Adrenal gland (tissue), 12 donors: ENCODE data around the gene NHEJ1. TPM values are rescaled to one million over a fixed set of nuclear protein-coding genes. Genes with fewer than 3 reads are reported as not detected.

ENCODE experiments used
- DNase-seq, 7 donors: peaks; one replicate each; pipeline ENCODE4 v3.0.0-alpha.2; 2019 to 2020
- H3K27ac ChIP-seq, 5 donors: fragments of 200-600 bp; sonication (generic) in 4 of 5; 1 replicate in 3 of 5; 2 replicates in 2 of 5; pipeline versions ENCODE4 v1.5.1 to v1.8.0; 2016 to 2020; ENCODE audit warnings: mild to moderate bottlenecking in 1 of 5
- H3K27me3 ChIP-seq: fragments of 200-600 bp; 2 replicates; pipeline ENCODE4 v1.8.0; 2021
- H3K36me3 ChIP-seq, 2 donors: fragments of 200-600 bp; replicated peaks in 1 of 2; 1 replicate in 1 of 2; 2 replicates in 1 of 2; pipeline versions ENCODE4 v1.5.1 to v1.8.0; 2018 to 2022
- H3K4me1 ChIP-seq, 2 donors: fragments of 200-600 bp; replicated peaks in 1 of 2; 1 replicate in 1 of 2; 2 replicates in 1 of 2; pipeline versions ENCODE4 v1.5.1 to v1.8.0; 2018 to 2021
- H3K4me3 ChIP-seq, 4 donors: fragments of 200-600 bp; sonication (generic) in 3 of 4; one replicate each; pipeline ENCODE4 v1.5.1; 2016 to 2018
- H3K9me3 ChIP-seq, 3 donors: fragments of 200-600 bp; sonication (generic) in 1 of 3; replicated peaks in 1 of 3; 1 replicate in 2 of 3; 2 replicates in 1 of 3; pipeline versions ENCODE4 v1.5.1 to v1.8.0; 2016 to 2021
- CTCF ChIP-seq, 6 experiments: fragments of 450-650 bp in 4 of 6; fragments of 200-600 bp in 2 of 6; sonication (generic) in 1 of 6; IDR thresholded peaks; 1 replicate in 5 of 6; 2 replicates in 1 of 6; pipeline versions ENCODE4 v1.5.1 to v1.8.0; 2016 to 2021; ENCODE audit warnings: antibody characterized with exemption in 6 of 6, mild to moderate bottlenecking in 2 of 6, moderate library complexity in 1 of 6
- POLR2A ChIP-seq, 2 donors: fragments of 450-650 bp; IDR thresholded peaks; one replicate each; pipeline ENCODE4 v1.6.1; 2017; ENCODE audit warnings: antibody characterized with exemption in 2 of 2, mild to moderate bottlenecking in 2 of 2, moderate library complexity in 1 of 2
- WGBS, 4 donors: extraction: QIAGEN DNeasy Blood & Tissue Kit in 2 of 4; methylation state at CpG; one replicate each; pipeline versions ENCODE4 v1.1.5 to v1.1.7; 2013 to 2017; 5-methylcytosine and 5-hydroxymethylcytosine counted together
- intact Hi-C, 2 donors: fragments of 100-400 bp; cut with DNase I; formaldehyde crosslinking; loops; one replicate each; pipeline versions ENCODE4 v1.14.1 to v1.15.0; 2022 to 2023
- polyA plus RNA-seq, 3 donors: library from polyadenylated mRNA; stranded (reverse); fragments of 200-250 nt in 2 of 3; fragments of 350-450 nt in 1 of 3; fragmentation: Illumina TruSeq in 1 of 3; extraction: RNeasy Lipid Tissue Mini Kit (QIAGEN cat#74804) in 1 of 3; gene quantifications; one replicate each; pipeline ENCODE4 v1.2.3, GENCODE V29; 2013 to 2014
- total RNA-seq, 9 donors: library from RNA; depleted of rRNA in 4 of 9; stranded (reverse); fragments of >200 nt in 4 of 9; fragments of 120-200 nt in 1 of 9; fragmentation: NEBNext Ultra II Directional in 1 of 9; extraction: Animal tissue kit (Norgen Biotek cat#: 25700) in 1 of 9; gene quantifications; one replicate each; pipeline versions ENCODE4 v1.1.0 to v1.2.4, GENCODE V29; 2013 to 2023
- donor health status: healthy with polysubstance abuse.
- donor health status: Bipolar disorder and iron deficiency.
- donor health status: DM: yes; HTN: yes; CAD: no.
- donor health status: DM: no; HTN: no; CAD: no.
- donor health status: DM: no; HTN: no; CAD: no.
- donor health status: DM: yes; HTN: yes; CAD: no.

NHEJ1 gene
- total and polyA plus RNA-seq, 12 donors = 5.7 to 26.0 (median 17.1) TPM

GRCh38 chr2:219062081-219062480 lies 98.5 kb downstream of the NHEJ1 start:
- WGBS, 4 donors = 66 to 76% (median 71%) methylated on average over 6 of the region's 6 CpGs
- intact Hi-C loops = no loop called here
- Histone ChIP-seq H3K9me3 (no peaks in the 10 kb centered on the region), H3K4me3 (no peak overlapping the region), H3K4me1 (peaks cover 20 to 36% of the 10 kb centered on the region in 2 donors), H3K27me3 (peaks cover 51% of the 10 kb centered on the region), H3K27ac (no peak overlapping the region), H3K36me3 (no peaks in the 10 kb centered on the region)
- DNase-seq = no peak
- no peak for TF ChIP-seq POLR2A (IDR thresholded peaks at IDR 0.05)

- H3K27me3 ChIP-seq = peaks cover 60% of the 10 kb centered on the region
- H3K4me1 ChIP-seq = peaks cover 20 to 36% of the 10 kb centered on the region in 2 donors
- DNase-seq = peak in 3 of 7 donors; percentile 13 to 26 (median 22)
- no peak for TF ChIP-seq POLR2A (IDR thresholded peaks at IDR 0.05)
- no peak for TF ChIP-seq CTCF (IDR thresholded peaks at IDR 0.05)
- H3K27ac ChIP-seq = no peak within 1 kb of the TSS
- H3K4me3 ChIP-seq = peak within 1 kb of the TSS in 1 of 4 donors; percentile 45
- no peaks in the 10 kb centered on the region for H3K36me3 ChIP-seq
- intact Hi-C loops = no loop called here
- 2 to 19% (median 5%) methylated on average over 6 to 76 of the region's 76 CpGs for WGBS, 4 donors
- no peaks in the 10 kb centered on the region for H3K9me3 ChIP-seq
Measured at GRCh38 chr2:219060821-219061791, 99.5 kb downstream of the NHEJ1 start, which contains the start of gene IHH. TSS of gene IHH (minus strand) at chr2:219060921. CDS start at chr2:219060467, 454 bp downstream.

- WGBS, 4 donors = 2 to 4% (median 3%) methylated on average over 12 to 81 of the region's 81 CpGs
- intact Hi-C loops = loop anchor here (2.0 to 10.0 kb wide), 4 partner anchors 55 to 245 kb away; partner anchors contain the start of gene PTPRN (in 1 of the 2)
- H3K27ac ChIP-seq = no peak overlapping the region
- no peaks in the 10 kb centered on the region for H3K36me3 ChIP-seq
- peaks cover 62% of the 10 kb centered on the region for H3K27me3 ChIP-seq
- no peak for TF ChIP-seq POLR2A (IDR thresholded peaks at IDR 0.05)
- no peak for TF ChIP-seq CTCF (IDR thresholded peaks at IDR 0.05)
- H3K4me1 ChIP-seq = peaks cover 20 to 36% of the 10 kb centered on the region in 2 donors
- peak overlapping the region in 1 of 4 donors; percentile 45 for H3K4me3 ChIP-seq
- peak in 1 of 7 donors; percentile 19 for DNase-seq
- no peaks in the 10 kb centered on the region for H3K9me3 ChIP-seq
Measured at GRCh38 chr2:219059725-219060682, 100.6 kb downstream of the NHEJ1 start.

- no peak for DNase-seq
- 2 to 6% (median 4%) methylated on average over 16 to 17 of the region's 17 CpGs for WGBS, 4 donors
- no peaks in the 10 kb centered on the region for H3K36me3 ChIP-seq
- peak overlapping the region in 1 of 4 donors; percentile 8 for H3K4me3 ChIP-seq
- H3K27ac ChIP-seq = no peak overlapping the region
- H3K4me1 ChIP-seq = peaks cover 20 to 36% of the 10 kb centered on the region in 2 donors
- H3K9me3 ChIP-seq = no peaks in the 10 kb centered on the region
- intact Hi-C loops = loop anchor here (2.0 to 10.0 kb wide), 4 partner anchors 55 to 245 kb away; partner anchors contain the start of gene PTPRN (in 1 of the 2)
- peaks cover 62% of the 10 kb centered on the region for H3K27me3 ChIP-seq
- TF ChIP-seq POLR2A (IDR thresholded peaks at IDR 0.05) (no peak), CTCF (IDR thresholded peaks at IDR 0.05) (no peak)
Measured at GRCh38 chr2:219059375-219059724, 101.3 kb downstream of the NHEJ1 start.
